ENCODE results near the gene PPCS.
A peak's percentile ranks its signal among the peaks of the same experiment; 100 is the strongest.
"Not testable (repeated sequence)": the region's sequence is repeated elsewhere in the genome, so short reads cannot be mapped to it uniquely, and the experiment has no call there.

Gene PPCS

GRCh38 chr1:42476605-42477004 is 20.3 kb downstream of the PPCS start:
- Histone ChIP-seq H3K4me3 (no peak overlapping the region), H4K20me1 (no peaks in the 10 kb centered on the region), H3K9me3 (no peaks in the 10 kb centered on the region), H3K4me2 (no peak overlapping the region), H3K27me3 (no peaks in the 10 kb centered on the region), H3K4me1 (no peaks in the 10 kb centered on the region), H3K9ac (no peak overlapping the region), H3K36me3 (no peaks in the 10 kb centered on the region), H3K27ac (no peak overlapping the region)
- no peak for TF ChIP-seq Cebpa-rat (IDR thresholded peaks at IDR 0.05)

- not testable (repeated sequence) for H3K27me3 ChIP-seq, H3K4me2 ChIP-seq, H3K27ac ChIP-seq, H3K9ac ChIP-seq, H3K4me1 ChIP-seq, H3K9me3 ChIP-seq, H3K4me3 ChIP-seq, H4K20me1 ChIP-seq, H3K36me3 ChIP-seq
Measured at GRCh38 chr1:42477354-42477753, 21.0 kb downstream of the PPCS start.

GRCh38 chr1:42477775-42478174 is 21.4 kb downstream of the PPCS start:
- H3K27ac ChIP-seq: no peak overlapping the region
- H4K20me1 ChIP-seq: no peaks in the 10 kb centered on the region
- no peak for TF ChIP-seq Cebpa-rat (IDR thresholded peaks at IDR 0.05)
- no peaks in the 10 kb centered on the region for H3K36me3 ChIP-seq
- no peak overlapping the region for H3K9ac ChIP-seq
- H3K4me1 ChIP-seq: no peaks in the 10 kb centered on the region
- no peaks in the 10 kb centered on the region for H3K9me3 ChIP-seq
- no peak overlapping the region for H3K4me3 ChIP-seq
- H3K27me3 ChIP-seq: no peaks in the 10 kb centered on the region
- no peak overlapping the region for H3K4me2 ChIP-seq

- no peaks in the 10 kb centered on the region for H3K9me3 ChIP-seq
- H3K27me3 ChIP-seq: no peaks in the 10 kb centered on the region
- no peak for TF ChIP-seq Cebpa-rat (IDR thresholded peaks at IDR 0.05)
- no peak overlapping the region for H3K27ac ChIP-seq
- H3K36me3 ChIP-seq: no peaks in the 10 kb centered on the region
- no peak overlapping the region for H3K4me3 ChIP-seq
- H3K9ac ChIP-seq: no peak overlapping the region
- no peak overlapping the region for H3K4me2 ChIP-seq
- H3K4me1 ChIP-seq: no peaks in the 10 kb centered on the region
- H4K20me1 ChIP-seq: no peaks in the 10 kb centered on the region
Measured at GRCh38 chr1:42479621-42480020, 23.3 kb downstream of the PPCS start.

- no peak overlapping the region for H3K4me3 ChIP-seq
- no peaks in the 10 kb centered on the region for H3K9me3 ChIP-seq
- no peaks in the 10 kb centered on the region for H4K20me1 ChIP-seq
- no peaks in the 10 kb centered on the region for H3K27me3 ChIP-seq
- H3K9ac ChIP-seq: no peak overlapping the region
- TF ChIP-seq Cebpa-rat (IDR thresholded peaks at IDR 0.05): no peak
- H3K4me1 ChIP-seq: no peaks in the 10 kb centered on the region
- H3K36me3 ChIP-seq: no peaks in the 10 kb centered on the region
- H3K27ac ChIP-seq: no peak overlapping the region
- H3K4me2 ChIP-seq: no peak overlapping the region
Measured at GRCh38 chr1:42480921-42481320, 24.6 kb downstream of the PPCS start.

GRCh38 chr1:42482635-42483153 is 26.4 kb downstream of the PPCS start:
- H4K20me1 ChIP-seq: no peaks in the 10 kb centered on the region
- no peaks in the 10 kb centered on the region for H3K4me1 ChIP-seq
- no peaks in the 10 kb centered on the region for H3K27me3 ChIP-seq
- H3K4me2 ChIP-seq: no peak overlapping the region
- no peaks in the 10 kb centered on the region for H3K36me3 ChIP-seq
- no peak overlapping the region for H3K4me3 ChIP-seq
- no peak overlapping the region for H3K27ac ChIP-seq
- H3K9me3 ChIP-seq: no peaks in the 10 kb centered on the region
- H3K9ac ChIP-seq: no peak overlapping the region
- no peak for TF ChIP-seq Cebpa-rat (IDR thresholded peaks at IDR 0.05)

GRCh38 chr1:42484382-42484781 is 28.0 kb downstream of the PPCS start:
- Histone ChIP-seq H4K20me1 (no peaks in the 10 kb centered on the region), H3K4me3 (no peak overlapping the region), H3K27ac (no peak overlapping the region), H3K4me2 (no peak overlapping the region), H3K4me1 (no peaks in the 10 kb centered on the region), H3K36me3 (no peaks in the 10 kb centered on the region), H3K27me3 (no peaks in the 10 kb centered on the region), H3K9me3 (no peaks in the 10 kb centered on the region), H3K9ac (no peak overlapping the region)
- TF ChIP-seq Cebpa-rat (IDR thresholded peaks at IDR 0.05): no peak

GRCh38 chr1:42490237-42490636 is 33.9 kb downstream of the PPCS start:
- peaks cover 8% of the 10 kb centered on the region; the same call in 1 of the 2 replicates for H3K9me3 ChIP-seq
- no peak overlapping the region for H3K4me3 ChIP-seq
- H3K36me3 ChIP-seq: no peaks in the 10 kb centered on the region
- no peak for TF ChIP-seq Cebpa-rat (IDR thresholded peaks at IDR 0.05)
- no peaks in the 10 kb centered on the region for H3K4me1 ChIP-seq
- no peak overlapping the region for H3K27ac ChIP-seq
- no peaks in the 10 kb centered on the region for H4K20me1 ChIP-seq
- H3K9ac ChIP-seq: no peak overlapping the region
- H3K4me2 ChIP-seq: no peak overlapping the region
- H3K27me3 ChIP-seq: no peaks in the 10 kb centered on the region

GRCh38 chr1:42502031-42502430 is 45.7 kb downstream of the PPCS start:
- H3K36me3 ChIP-seq: peaks cover 24% of the 10 kb centered on the region
- H3K9ac ChIP-seq, H3K4me3 ChIP-seq, H3K27ac ChIP-seq, H3K27me3 ChIP-seq, H4K20me1 ChIP-seq, H3K4me1 ChIP-seq, H3K4me2 ChIP-seq: not testable (repeated sequence)
- H3K9me3 ChIP-seq: peaks cover 46% of the 10 kb centered on the region

GRCh38 chr1:42504535-42505128 is 48.3 kb downstream of the PPCS start:
- Histone ChIP-seq H3K9me3 (peaks cover 46% of the 10 kb centered on the region), H3K4me1 (no peaks in the 10 kb centered on the region), H4K20me1 (no peaks in the 10 kb centered on the region), H3K36me3 (peaks cover 24% of the 10 kb centered on the region), H3K4me3 (peak overlapping the region; percentile 22; the same call in 1 of the 2 replicates), H3K27me3 (no peaks in the 10 kb centered on the region), H3K27ac (no peak overlapping the region), H3K4me2 (no peak overlapping the region), H3K9ac (no peak overlapping the region)
- no peak for TF ChIP-seq Cebpa-rat (IDR thresholded peaks at IDR 0.05)

- Histone ChIP-seq H4K20me1 (no peaks in the 10 kb centered on the region), H3K4me3 (no peak overlapping the region), H3K36me3 (peaks cover 34% of the 10 kb centered on the region), H3K27me3 (no peaks in the 10 kb centered on the region), H3K4me1 (no peaks in the 10 kb centered on the region), H3K4me2 (no peak overlapping the region), H3K9me3 (peaks cover 65% of the 10 kb centered on the region), H3K9ac (no peak overlapping the region), H3K27ac (no peak overlapping the region)
- no peak for TF ChIP-seq Cebpa-rat (IDR thresholded peaks at IDR 0.05)
Measured at GRCh38 chr1:42506576-42506975, 50.2 kb downstream of the PPCS start.

Measured in BLaER1 (cell line).